Glomerular visceral epithelial cell (primary cell): Measurements from ENCODE around the gene MGAT3.

Source experiments
- DNase-seq: peaks from one replicate; pipeline ENCODE4 v3.0.0-alpha.2; 2016; ENCODE audit errors: extremely low spot score

The MGAT3 gene

DNA sequence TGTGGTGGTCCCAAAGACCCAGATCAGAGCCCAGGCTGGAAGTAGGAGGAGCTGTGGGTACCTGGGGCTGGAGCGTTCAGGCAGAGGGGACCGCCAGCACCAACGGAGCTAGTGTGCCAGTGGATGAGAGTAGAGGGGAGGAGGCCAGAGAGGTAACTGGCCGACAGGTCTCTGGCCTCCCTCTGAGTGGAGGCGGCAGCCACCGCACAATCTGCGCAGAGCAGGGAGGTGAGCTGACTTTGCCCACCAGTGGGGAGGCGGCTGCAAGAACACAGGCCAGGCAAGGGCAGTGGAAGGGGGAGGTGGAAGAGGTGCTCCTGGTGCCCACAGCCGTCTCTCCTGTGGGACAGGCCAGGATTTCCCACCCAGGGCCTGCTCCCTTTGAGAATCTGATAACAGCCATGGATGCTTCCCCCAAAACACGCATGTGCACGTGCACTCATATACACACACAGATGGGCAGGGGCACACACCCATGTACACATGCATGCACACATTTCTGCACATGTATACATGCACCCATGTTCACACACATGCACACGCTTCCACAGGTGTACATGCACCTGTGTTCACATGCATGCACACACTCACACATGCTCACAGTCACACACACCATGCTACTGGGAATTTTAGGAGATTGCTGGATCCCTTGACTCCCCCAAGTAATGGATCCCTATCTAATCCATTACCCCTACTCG lies 6.4 kb upstream of the MGAT3 start:
- no peak for DNase-seq

DNA sequence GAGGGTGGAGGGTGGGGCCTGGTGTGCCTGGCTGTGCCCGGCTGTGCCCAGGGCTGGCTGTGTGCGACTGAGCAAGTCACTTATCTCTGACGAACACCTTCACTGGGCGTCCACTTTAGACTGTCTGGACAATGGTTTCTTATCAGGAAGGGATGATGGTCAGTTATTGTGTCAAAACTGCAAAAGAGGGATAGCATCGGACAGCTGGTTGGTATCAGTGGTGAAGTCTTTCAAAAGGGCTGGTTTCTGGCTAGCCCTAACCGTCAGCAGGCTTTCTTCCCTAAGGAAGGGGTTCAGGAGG lies 4.1 kb upstream of the MGAT3 start:
- DNase-seq: no peak

DNA sequence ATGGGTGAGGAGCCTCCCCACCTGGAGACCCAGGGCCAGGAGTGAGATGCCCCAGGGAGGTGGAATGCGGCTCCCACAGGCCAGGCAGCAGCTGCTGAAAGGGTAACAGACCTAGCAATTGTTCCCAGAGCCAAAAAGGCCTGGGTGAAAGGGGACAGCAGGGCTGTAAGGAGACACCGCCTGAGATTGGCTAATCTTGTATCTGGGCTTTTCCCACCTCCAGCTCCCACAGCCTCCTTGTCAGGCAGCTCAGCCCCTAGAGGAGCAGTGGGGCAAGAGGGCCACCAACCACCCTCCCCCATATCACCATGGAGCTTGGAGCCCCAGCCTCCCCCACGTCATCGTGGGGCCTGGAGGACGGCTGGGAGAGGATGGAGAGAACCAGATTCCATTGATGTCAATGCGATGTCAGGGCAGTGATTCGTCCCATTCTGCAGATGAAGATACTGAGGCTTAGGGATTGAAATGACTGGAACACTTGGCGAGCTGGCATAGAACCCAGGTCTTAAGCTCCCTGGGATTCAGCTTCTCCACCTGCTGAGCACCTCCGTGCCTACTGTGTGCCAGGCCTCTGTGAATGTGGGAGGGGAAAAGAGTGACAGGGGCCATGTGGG lies 2.9 kb upstream of the MGAT3 start:
- no peak for DNase-seq

GRCh38 chr22:39454385-39454871 lies 2.4 kb upstream of the MGAT3 start:
- no peak for DNase-seq

DNA sequence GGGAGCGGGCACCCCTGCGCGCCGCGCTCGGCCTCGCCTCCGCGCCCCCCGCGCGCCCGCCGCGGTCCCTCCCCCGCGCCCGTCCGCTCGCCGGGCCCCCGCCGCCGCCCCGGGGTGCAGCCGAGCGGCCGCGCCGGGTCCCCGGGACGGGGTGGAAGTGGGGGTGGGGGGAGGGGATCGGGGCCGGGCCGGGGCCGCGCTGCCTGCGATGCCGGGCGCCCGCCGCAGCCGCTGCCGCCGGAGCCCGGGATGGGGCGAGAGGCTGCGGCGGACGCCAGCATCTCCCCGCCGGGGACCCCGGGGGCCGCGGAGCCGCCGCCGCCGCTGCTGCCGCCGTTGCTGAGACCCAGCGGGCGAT lies 365 bp downstream of the MGAT3 start:
- no peak for DNase-seq

DNA sequence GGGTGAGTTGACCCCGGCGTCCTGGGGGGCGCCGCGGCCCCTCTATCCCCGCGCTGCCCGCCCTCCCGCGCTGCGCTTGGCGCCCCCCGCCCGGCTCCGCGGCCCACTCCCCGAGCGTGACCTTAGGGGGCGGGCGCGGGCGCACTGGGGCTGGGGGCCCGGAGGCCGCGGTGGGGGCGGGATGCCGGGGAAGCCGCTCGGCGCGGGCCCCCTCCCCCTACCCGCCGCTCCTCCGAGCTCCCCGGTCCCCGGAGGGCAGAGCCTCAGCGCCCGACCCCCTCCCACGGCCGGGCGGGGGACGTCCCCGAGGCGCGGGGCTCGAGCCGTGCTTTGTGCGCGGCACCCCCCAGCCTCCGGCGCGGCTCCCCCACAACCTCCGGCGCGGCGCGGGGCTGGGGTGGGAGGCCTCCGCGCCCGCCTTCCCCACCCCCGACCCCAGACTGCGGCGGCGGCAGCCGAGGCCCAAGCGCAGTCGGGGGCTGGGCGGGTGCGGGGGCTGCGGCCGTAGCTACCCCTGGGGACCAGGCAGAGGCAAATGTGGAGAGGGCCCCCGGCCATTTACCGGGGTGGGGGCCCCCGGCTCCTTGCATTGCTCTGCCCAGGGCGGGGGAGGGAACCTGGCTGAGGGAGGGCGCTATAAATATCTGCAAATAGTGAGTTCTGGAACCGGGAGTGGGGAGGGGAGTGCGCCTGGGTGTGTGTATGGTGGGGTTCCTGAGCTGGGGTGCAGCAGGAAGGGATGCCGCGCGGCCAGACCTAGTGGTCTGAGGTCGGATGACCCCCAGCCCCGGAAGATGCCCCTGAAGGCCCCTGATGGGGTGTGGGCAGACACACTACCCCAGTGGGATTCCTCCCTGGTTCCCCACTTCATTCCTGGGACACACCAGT lies 988 bp downstream of the MGAT3 start:
- no peak for DNase-seq

GRCh38 chr22:39458444-39459083 lies 1.8 kb downstream of the MGAT3 start:
- no peak for DNase-seq

- DNase-seq: no peak
These were observed 2.9 kb downstream of the MGAT3 start for GRCh38 chr22:39459681-39460080.

- no peak for DNase-seq
These were observed 5.8 kb downstream of the MGAT3 start for GRCh38 chr22:39462443-39463221.

- DNase-seq: no peak
These were observed 6.5 kb downstream of the MGAT3 start for GRCh38 chr22:39463277-39463676.

DNA sequence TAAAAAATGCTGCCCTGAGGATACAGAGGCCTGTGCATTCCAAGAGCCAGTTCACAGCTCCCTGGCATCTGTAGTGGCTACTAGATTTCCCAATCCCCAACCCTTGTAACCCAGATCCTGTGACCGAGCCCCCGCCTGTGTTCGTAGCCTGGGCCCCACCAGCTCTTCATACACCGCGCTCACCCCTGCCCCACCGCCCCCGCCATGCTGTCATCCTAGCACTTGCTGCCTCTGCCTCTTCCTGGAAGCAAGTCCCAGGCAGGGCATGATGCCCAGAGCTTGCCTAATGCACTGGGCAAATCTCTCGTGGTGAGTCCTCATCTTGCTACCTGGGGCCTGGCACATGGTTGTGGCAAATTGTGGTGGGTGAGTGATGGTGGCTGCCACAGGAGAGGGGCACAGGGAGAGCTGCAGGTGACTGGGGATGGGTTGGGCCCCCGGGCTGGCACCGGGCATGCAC lies 7.1 kb downstream of the MGAT3 start:
- peak; percentile 21 for DNase-seq

- no peak for DNase-seq
These were observed 9.6 kb downstream of the MGAT3 start for GRCh38 chr22:39466228-39467006.

DNA sequence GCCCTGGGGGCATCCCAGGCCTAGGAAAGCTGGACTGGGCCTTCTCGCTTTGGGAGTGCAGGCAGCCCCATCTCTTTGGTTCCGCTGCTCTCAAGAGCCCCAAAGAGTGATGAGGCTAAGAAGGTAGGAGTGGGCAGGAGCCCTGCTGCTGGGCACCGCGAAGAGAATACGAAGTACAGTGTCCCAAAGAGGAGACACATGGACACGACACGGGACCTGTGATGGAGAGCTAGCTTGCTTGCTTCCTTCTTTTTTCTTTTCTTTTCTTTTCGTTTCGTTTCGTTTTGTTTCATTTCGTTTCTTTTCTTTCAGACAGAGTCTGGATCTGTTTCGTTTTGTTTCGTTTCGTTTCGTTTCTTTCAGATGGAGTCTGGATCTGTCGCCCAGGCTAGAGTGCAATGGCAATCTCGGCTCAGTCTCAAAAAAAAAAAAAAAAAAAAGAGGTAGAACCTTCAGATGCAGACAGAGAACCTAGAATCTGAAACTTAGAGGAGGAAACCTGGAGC lies 10.6 kb downstream of the MGAT3 start:
- DNase-seq: no peak

GRCh38 chr22:39468487-39469325 lies 11.9 kb downstream of the MGAT3 start:
- DNase-seq: no peak

DNA sequence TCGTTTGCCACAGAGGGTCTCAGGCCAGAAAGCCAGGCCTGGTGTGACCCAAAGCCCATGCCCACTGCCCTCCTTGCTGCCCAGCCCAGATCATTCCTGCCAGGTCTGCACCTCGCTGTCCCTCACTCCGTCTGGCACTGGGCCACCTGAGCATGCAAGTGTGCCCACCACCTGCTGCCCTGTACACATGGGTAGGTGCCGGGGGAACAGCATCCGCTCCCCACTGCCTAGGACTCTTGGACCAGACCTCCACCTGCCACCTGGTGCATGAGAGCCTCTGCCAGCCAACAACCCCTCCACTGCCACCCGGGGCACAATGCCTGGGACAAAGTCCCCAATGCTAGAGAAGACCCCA lies 12.5 kb downstream of the MGAT3 start:
- DNase-seq: no peak

DNA sequence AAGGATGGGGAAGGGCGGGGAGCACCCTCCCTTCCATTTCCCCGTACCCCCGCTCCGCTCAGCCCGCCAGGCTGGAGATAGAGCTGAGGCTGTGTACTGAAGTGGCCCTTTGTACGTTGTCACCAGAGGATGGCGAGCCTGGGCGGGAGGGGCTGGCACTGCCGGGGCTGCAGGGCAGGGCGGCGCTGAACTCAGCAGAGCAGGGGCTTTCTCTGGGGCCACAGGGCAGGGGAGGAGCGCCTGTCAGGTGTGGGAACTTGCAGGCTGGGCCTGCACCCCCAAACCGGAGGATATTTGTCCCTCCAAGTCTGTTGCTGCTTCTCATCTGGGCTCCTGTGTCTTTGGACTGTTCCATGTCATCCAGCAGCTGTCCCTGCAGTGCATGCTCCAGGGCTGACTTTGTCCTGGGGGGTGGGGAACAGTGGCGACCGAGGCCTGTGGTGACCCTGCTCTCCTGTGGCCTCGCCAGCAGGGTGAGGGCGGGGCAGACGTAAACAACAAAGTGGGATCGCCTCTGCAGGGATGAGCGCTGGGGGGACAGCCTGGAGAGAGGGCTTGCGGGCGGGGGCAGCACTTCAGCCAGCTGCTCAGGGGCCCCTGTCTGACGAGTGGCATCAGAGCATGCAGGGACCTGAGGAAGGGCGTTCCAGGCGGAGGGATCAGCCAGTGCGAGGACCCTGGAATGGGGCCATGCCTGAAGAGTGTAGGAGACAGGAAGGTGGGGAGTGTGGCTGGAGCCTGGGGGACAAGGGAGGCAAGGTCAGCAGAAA lies 13.1 kb downstream of the MGAT3 start:
- DNase-seq: no peak

- DNase-seq: no peak
These were observed 13.9 kb downstream of the MGAT3 start for GRCh38 chr22:39470451-39471291.
